HL-60 (cell line): Measurements from ENCODE around the gene CLIP2.

Source experiments
- CTCF ChIP-seq: IDR thresholded peaks from one replicate; pipeline ENCODE4 v1.5.1; 2011; ENCODE audit warnings: low read length, control low read depth, inconsistent platforms; ENCODE audit not compliant: insufficient read depth
- GABPA ChIP-seq: IDR thresholded peaks from 2 replicates; pipeline ENCODE4 v1.6.1; 2012; ENCODE audit warnings: low read depth
- POLR2AphosphoS5 ChIP-seq: IDR thresholded peaks from 2 replicates; pipeline ENCODE4 v1.6.1; 2012; ENCODE audit warnings: low read depth
- REST ChIP-seq: IDR thresholded peaks from 2 replicates; pipeline ENCODE4 v1.6.1; 2012; ENCODE audit warnings: low read depth; ENCODE audit not compliant: insufficient replicate concordance

GRCh38 chr7:74454021-74454924 is 165.1 kb downstream of the CLIP2 start:
- TF ChIP-seq CTCF (no peak), POLR2AphosphoS5 (no peak), GABPA (no peak), REST (no peak)
